Lower lobe of right lung (tissue), 2 donors: ENCODE results near the gene SSC5D. TPM values are rescaled to one million over a fixed set of nuclear protein-coding genes. Genes with fewer than 3 reads are reported as not detected.
A peak's percentile ranks its signal among the peaks of the same experiment; 100 is the strongest.

Experiments
- ATAC-seq, 2 donors: fragments of 200-7000 bp; cut with Tn5 transposase; one replicate each; pipeline ENCODE4 v1.9.1; 2020 to 2022; ENCODE audit warnings: mild to moderate bottlenecking in 2 of 2, moderate library complexity in 2 of 2
- DNase-seq: peaks from one replicate; pipeline ENCODE4 v3.0.0-alpha.2; 2020
- H3K27ac ChIP-seq: fragments of 200-600 bp; one replicate; pipeline ENCODE4 v1.8.0; 2022
- H3K27me3 ChIP-seq: fragments of 200-600 bp; one replicate; pipeline ENCODE4 v1.8.0; 2022; ENCODE audit warnings: low read depth
- H3K36me3 ChIP-seq: fragments of 200-600 bp; one replicate; pipeline ENCODE4 v1.8.0; 2022; ENCODE audit warnings: mild to moderate bottlenecking
- H3K4me1 ChIP-seq: fragments of 200-600 bp; one replicate; pipeline ENCODE4 v1.8.0; 2022
- H3K4me3 ChIP-seq: fragments of 200-600 bp; one replicate; pipeline ENCODE4 v1.8.0; 2022; ENCODE audit warnings: mild to moderate bottlenecking
- H3K9me3 ChIP-seq: fragments of 200-600 bp; one replicate; pipeline ENCODE4 v1.8.0; 2022
- CTCF ChIP-seq: fragments of 200-600 bp; IDR thresholded peaks from one replicate; pipeline ENCODE4 v1.8.0; 2022; ENCODE audit warnings: antibody characterized with exemption, mild to moderate bottlenecking
- intact Hi-C: fragments of 100-400 bp; cut with DNase I; formaldehyde crosslinking; loops from one replicate; pipeline ENCODE4 v1.11.0; 2022
- total RNA-seq: library from RNA; stranded (reverse); fragmentation: NEBNext Ultra II Directional; extraction: Animal tissue kit (Norgen Biotek cat#: 25700); gene quantifications from one replicate; pipeline ENCODE4 v1.2.1, GENCODE V29; 2021
- donor health status: DM: no; HTN: yes; CAD: no; lungs with severe emphysema.

Gene SSC5D
- total RNA-seq, 1 donor from 2014 or later = 4.7 TPM

GRCh38 chr19:55485439-55486011 is 2.7 kb upstream of the SSC5D start:
- Histone ChIP-seq H3K36me3 (peaks cover 28% of the 10 kb centered on the region), H3K9me3 (no peaks in the 10 kb centered on the region), H3K4me3 (peak overlapping the region; percentile 71), H3K4me1 (peaks cover 38% of the 10 kb centered on the region), H3K27ac (peak overlapping the region; percentile 77), H3K27me3 (peaks cover 8% of the 10 kb centered on the region)
- no peak for ATAC-seq
- TF ChIP-seq CTCF = no peak
- no peak for DNase-seq
- intact Hi-C loops = no loop called here

GRCh38 chr19:55486043-55486970 is 1.9 kb upstream of the SSC5D start:
- intact Hi-C loops = no loop called here
- Histone ChIP-seq H3K36me3 (peaks cover 22% of the 10 kb centered on the region), H3K4me1 (peaks cover 42% of the 10 kb centered on the region), H3K4me3 (peak overlapping the region; percentile 71), H3K27ac (peak overlapping the region; percentile 78), H3K27me3 (peaks cover 8% of the 10 kb centered on the region), H3K9me3 (no peaks in the 10 kb centered on the region)
- no peak for TF ChIP-seq CTCF
- ATAC-seq = no peak
- no peak for DNase-seq

- TF ChIP-seq CTCF = no peak
- peak overlapping the region; percentile 78 for H3K27ac ChIP-seq
- H3K9me3 ChIP-seq = no peaks in the 10 kb centered on the region
- DNase-seq (no peak), ATAC-seq (peak; percentile 38 to 42)
- intact Hi-C loops = no loop called here
- peaks cover 8% of the 10 kb centered on the region for H3K27me3 ChIP-seq
- peaks cover 15% of the 10 kb centered on the region for H3K36me3 ChIP-seq
- H3K4me1 ChIP-seq = peaks cover 43% of the 10 kb centered on the region
- peak overlapping the region; percentile 11 for H3K4me3 ChIP-seq
Observed at GRCh38 chr19:55486971-55487923, 989 bp upstream of the SSC5D start.

- Histone ChIP-seq H3K4me3 (no peak overlapping the region), H3K36me3 (no peaks in the 10 kb centered on the region), H3K4me1 (peaks cover 39% of the 10 kb centered on the region), H3K9me3 (no peaks in the 10 kb centered on the region), H3K27ac (no peak overlapping the region), H3K27me3 (peaks cover 10% of the 10 kb centered on the region)
- no peak for TF ChIP-seq CTCF
- no peak for DNase-seq
- no peak for ATAC-seq
- intact Hi-C loops = no loop called here
Observed at GRCh38 chr19:55488986-55489710, 912 bp downstream of the SSC5D start.
